ENCODE measurements around the gene RFX7. TPM values are rescaled to one million over a fixed set of nuclear protein-coding genes. Genes with fewer than 3 reads are reported as not detected.
"Not testable (repeated sequence)": the region's sequence is repeated elsewhere in the genome, so short reads cannot be mapped to it uniquely, and the experiment has no call there.

RFX7 gene
- total and polyA plus RNA-seq, 2 donors = 5.9 to 7.7 TPM

GRCh38 chr15:56211960-56212550 is 31.6 kb downstream of the RFX7 start:
- Histone ChIP-seq H3K4me1 (ENCODE audit: control insufficient read depth in 2 of 2, insufficient read depth in 2 of 2, low read length in 2 of 2) (peaks cover 10% of the 10 kb centered on the region in 2 donors), H3K9me3 (ENCODE audit: control insufficient read depth in 2 of 2, insufficient read depth in 1 of 2, low read length in 1 of 2) (no peaks in the 10 kb centered on the region), H3K27me3 (ENCODE audit: control insufficient read depth in 2 of 2, insufficient read depth in 1 of 2, low read length in 1 of 2) (no peaks in the 10 kb centered on the region), H3K27ac (ENCODE audit: low read depth in 1 of 2, low read length in 1 of 2) (no peak overlapping the region), H3K4me3 (ENCODE audit: low read length in 2 of 2) (no peak overlapping the region), H3K36me3 (ENCODE audit: control insufficient read depth in 2 of 2, insufficient read depth in 2 of 2, low read length in 1 of 2) (no peaks in the 10 kb centered on the region)
- no peak for DNase-seq (ENCODE audit: low read depth in 6 of 9, low spot score in 9 of 9)
- 99% methylated on average over 4 of the region's 4 CpGs for WGBS

- no peak for DNase-seq (ENCODE audit: low read depth in 6 of 9, low spot score in 9 of 9)
- H3K27me3 ChIP-seq (ENCODE audit: control insufficient read depth in 2 of 2, insufficient read depth in 1 of 2, low read length in 1 of 2) = no peaks in the 10 kb centered on the region
- H3K36me3 ChIP-seq (ENCODE audit: control insufficient read depth in 2 of 2, insufficient read depth in 2 of 2, low read length in 1 of 2) = no peaks in the 10 kb centered on the region
- H3K4me1 ChIP-seq (ENCODE audit: control insufficient read depth in 2 of 2, insufficient read depth in 2 of 2, low read length in 2 of 2) = peaks cover 10% of the 10 kb centered on the region in 2 donors
- H3K27ac ChIP-seq (ENCODE audit: low read depth in 1 of 2, low read length in 1 of 2) = no peak overlapping the region
- H3K4me3 ChIP-seq (ENCODE audit: low read length in 2 of 2) = no peak overlapping the region
- H3K9me3 ChIP-seq (ENCODE audit: control insufficient read depth in 2 of 2, insufficient read depth in 1 of 2, low read length in 1 of 2) = no peaks in the 10 kb centered on the region
Measured at GRCh38 chr15:56211064-56211463, 32.6 kb downstream of the RFX7 start.

GRCh38 chr15:56208641-56209155 is 35.0 kb downstream of the RFX7 start:
- 15% methylated on average over 1 of the region's 1 CpG for WGBS
- peak overlapping the region in 1 of 2 donors; percentile 21 for H3K27ac ChIP-seq (ENCODE audit: low read depth in 1 of 2, low read length in 1 of 2)
- no peaks in the 10 kb centered on the region for H3K9me3 ChIP-seq (ENCODE audit: control insufficient read depth in 2 of 2, insufficient read depth in 1 of 2, low read length in 1 of 2)
- no peaks in the 10 kb centered on the region for H3K27me3 ChIP-seq (ENCODE audit: control insufficient read depth in 2 of 2, insufficient read depth in 1 of 2, low read length in 1 of 2)
- H3K4me1 ChIP-seq (ENCODE audit: control insufficient read depth in 2 of 2, insufficient read depth in 2 of 2, low read length in 2 of 2) = peaks cover 10% of the 10 kb centered on the region in 2 donors
- no peak overlapping the region for H3K4me3 ChIP-seq (ENCODE audit: low read length in 2 of 2)
- peak in 1 of 9 donors; percentile 12 for DNase-seq (ENCODE audit: low read depth in 6 of 9, low spot score in 9 of 9)
- H3K36me3 ChIP-seq (ENCODE audit: control insufficient read depth in 2 of 2, insufficient read depth in 2 of 2, low read length in 1 of 2) = no peaks in the 10 kb centered on the region

- Histone ChIP-seq H3K4me1 (ENCODE audit: control insufficient read depth in 2 of 2, insufficient read depth in 2 of 2, low read length in 2 of 2) (peaks cover 10% of the 10 kb centered on the region in 2 donors), H3K9me3 (ENCODE audit: control insufficient read depth in 2 of 2, insufficient read depth in 1 of 2, low read length in 1 of 2) (no peaks in the 10 kb centered on the region), H3K27me3 (ENCODE audit: control insufficient read depth in 2 of 2, insufficient read depth in 1 of 2, low read length in 1 of 2) (no peaks in the 10 kb centered on the region), H3K4me3 (ENCODE audit: low read length in 2 of 2) (no peak overlapping the region), H3K36me3 (ENCODE audit: control insufficient read depth in 2 of 2, insufficient read depth in 2 of 2, low read length in 1 of 2) (no peaks in the 10 kb centered on the region), H3K27ac (ENCODE audit: low read depth in 1 of 2, low read length in 1 of 2) (peak overlapping the region in 1 of 2 donors; percentile 10)
- WGBS = 92% methylated on average over 2 of the region's 2 CpGs
- no peak for DNase-seq (ENCODE audit: low read depth in 6 of 9, low spot score in 9 of 9)
Measured at GRCh38 chr15:56208185-56208584, 35.5 kb downstream of the RFX7 start.

GRCh38 chr15:56207711-56208110 is 36.0 kb downstream of the RFX7 start:
- Histone ChIP-seq H3K27ac (ENCODE audit: low read depth in 1 of 2, low read length in 1 of 2) (peak overlapping the region in 1 of 2 donors; percentile 10), H3K9me3 (ENCODE audit: control insufficient read depth in 2 of 2, insufficient read depth in 1 of 2, low read length in 1 of 2) (no peaks in the 10 kb centered on the region), H3K4me3 (ENCODE audit: low read length in 2 of 2) (no peak overlapping the region), H3K27me3 (ENCODE audit: control insufficient read depth in 2 of 2, insufficient read depth in 1 of 2, low read length in 1 of 2) (no peaks in the 10 kb centered on the region), H3K4me1 (ENCODE audit: control insufficient read depth in 2 of 2, insufficient read depth in 2 of 2, low read length in 2 of 2) (peaks cover 10% of the 10 kb centered on the region in 2 donors), H3K36me3 (ENCODE audit: control insufficient read depth in 2 of 2, insufficient read depth in 2 of 2, low read length in 1 of 2) (no peaks in the 10 kb centered on the region)
- DNase-seq (ENCODE audit: low read depth in 6 of 9, low spot score in 9 of 9) = peak in 6 of 9 donors; percentile 2 to 61 (median 26)
- 41% methylated on average over 1 of the region's 1 CpG for WGBS

GRCh38 chr15:56207092-56207491 is 36.6 kb downstream of the RFX7 start:
- Histone ChIP-seq H3K9me3 (ENCODE audit: control insufficient read depth in 2 of 2, insufficient read depth in 1 of 2, low read length in 1 of 2) (no peaks in the 10 kb centered on the region), H3K4me3 (ENCODE audit: low read length in 2 of 2) (no peak overlapping the region), H3K27ac (ENCODE audit: low read depth in 1 of 2, low read length in 1 of 2) (no peak overlapping the region), H3K27me3 (ENCODE audit: control insufficient read depth in 2 of 2, insufficient read depth in 1 of 2, low read length in 1 of 2) (no peaks in the 10 kb centered on the region), H3K4me1 (ENCODE audit: control insufficient read depth in 2 of 2, insufficient read depth in 2 of 2, low read length in 2 of 2) (peaks cover 10% of the 10 kb centered on the region in 2 donors), H3K36me3 (ENCODE audit: control insufficient read depth in 2 of 2, insufficient read depth in 2 of 2, low read length in 1 of 2) (no peaks in the 10 kb centered on the region)
- DNase-seq (ENCODE audit: low read depth in 6 of 9, low spot score in 9 of 9) = no peak

GRCh38 chr15:56205061-56205876 is 38.4 kb downstream of the RFX7 start:
- peaks cover 10% of the 10 kb centered on the region in 2 donors for H3K4me1 ChIP-seq (ENCODE audit: control insufficient read depth in 2 of 2, insufficient read depth in 2 of 2, low read length in 2 of 2)
- no peaks in the 10 kb centered on the region for H3K36me3 ChIP-seq (ENCODE audit: control insufficient read depth in 2 of 2, insufficient read depth in 2 of 2, low read length in 1 of 2)
- H3K4me3 ChIP-seq (ENCODE audit: low read length in 2 of 2) = no peak overlapping the region
- no peaks in the 10 kb centered on the region for H3K27me3 ChIP-seq (ENCODE audit: control insufficient read depth in 2 of 2, insufficient read depth in 1 of 2, low read length in 1 of 2)
- DNase-seq (ENCODE audit: low read depth in 6 of 9, low spot score in 9 of 9) = no peak
- H3K27ac ChIP-seq (ENCODE audit: low read depth in 1 of 2, low read length in 1 of 2) = no peak overlapping the region
- no peaks in the 10 kb centered on the region for H3K9me3 ChIP-seq (ENCODE audit: control insufficient read depth in 2 of 2, insufficient read depth in 1 of 2, low read length in 1 of 2)

GRCh38 chr15:56203312-56203922 is 40.3 kb downstream of the RFX7 start:
- WGBS = 96% methylated on average over 4 of the region's 4 CpGs
- H3K27me3 ChIP-seq (ENCODE audit: control insufficient read depth in 2 of 2, insufficient read depth in 1 of 2, low read length in 1 of 2); DNase-seq (ENCODE audit: low read depth in 6 of 9, low spot score in 9 of 9); H3K36me3 ChIP-seq (ENCODE audit: control insufficient read depth in 2 of 2, insufficient read depth in 2 of 2, low read length in 1 of 2); H3K9me3 ChIP-seq (ENCODE audit: control insufficient read depth in 2 of 2, insufficient read depth in 1 of 2, low read length in 1 of 2); H3K4me3 ChIP-seq (ENCODE audit: low read length in 2 of 2); H3K4me1 ChIP-seq (ENCODE audit: control insufficient read depth in 2 of 2, insufficient read depth in 2 of 2, low read length in 2 of 2); H3K27ac ChIP-seq (ENCODE audit: low read depth in 1 of 2, low read length in 1 of 2): not testable (repeated sequence)

- Histone ChIP-seq H3K4me3 (ENCODE audit: low read length in 2 of 2) (no peak overlapping the region), H3K27ac (ENCODE audit: low read depth in 1 of 2, low read length in 1 of 2) (no peak overlapping the region), H3K4me1 (ENCODE audit: control insufficient read depth in 2 of 2, insufficient read depth in 2 of 2, low read length in 2 of 2) (peaks cover under 1 to 3% of the 10 kb centered on the region in 2 donors), H3K9me3 (ENCODE audit: control insufficient read depth in 2 of 2, insufficient read depth in 1 of 2, low read length in 1 of 2) (no peaks in the 10 kb centered on the region), H3K36me3 (ENCODE audit: control insufficient read depth in 2 of 2, insufficient read depth in 2 of 2, low read length in 1 of 2) (no peaks in the 10 kb centered on the region), H3K27me3 (ENCODE audit: control insufficient read depth in 2 of 2, insufficient read depth in 1 of 2, low read length in 1 of 2) (no peaks in the 10 kb centered on the region)
- DNase-seq (ENCODE audit: low read depth in 6 of 9, low spot score in 9 of 9) = no peak
- 95% methylated on average over 1 of the region's 1 CpG for WGBS
Measured at GRCh38 chr15:56202701-56203100, 41.0 kb downstream of the RFX7 start.
